HEK293 (cell line): Measurements from ENCODE around the gene ABHD17C.

Experiments used
- BCL11B ChIP-seq: fragments of 450-650 bp; formaldehyde crosslinking; IDR thresholded peaks from 2 replicates; pipeline ENCODE4 v1.5.1; 2016; ENCODE audit warnings: low read depth, missing biosample characterization, missing genetic modification characterization
- FEZF1 ChIP-seq: fragments of 450-650 bp; formaldehyde crosslinking; IDR thresholded peaks from 2 replicates; pipeline ENCODE4 v1.5.1; 2016; ENCODE audit warnings: missing biosample characterization, missing genetic modification characterization
- INSM2 ChIP-seq: fragments of 450-650 bp; formaldehyde crosslinking; IDR thresholded peaks from 2 replicates; pipeline ENCODE4 v1.5.1; 2016; ENCODE audit warnings: missing biosample characterization, missing genetic modification characterization
- KLF8 ChIP-seq: fragments of 450-650 bp; formaldehyde crosslinking; IDR thresholded peaks from 2 replicates; pipeline ENCODE4 v1.5.1; 2016; ENCODE audit warnings: missing biosample characterization, missing genetic modification characterization
- OVOL3 ChIP-seq: fragments of 450-650 bp; formaldehyde crosslinking; IDR thresholded peaks from 2 replicates; pipeline ENCODE4 v1.5.1; 2016; ENCODE audit warnings: missing biosample characterization, missing genetic modification characterization
- PATZ1 ChIP-seq: fragments of 450-650 bp; formaldehyde crosslinking; IDR thresholded peaks from 2 replicates; pipeline ENCODE4 v1.5.1; 2016; ENCODE audit warnings: missing biosample characterization, missing genetic modification characterization
- PRDM10 ChIP-seq: fragments of 450-650 bp; formaldehyde crosslinking; IDR thresholded peaks from 2 replicates; pipeline ENCODE4 v1.5.1; 2016; ENCODE audit warnings: missing biosample characterization, missing genetic modification characterization
- PRDM4 ChIP-seq: fragments of 450-650 bp; formaldehyde crosslinking; IDR thresholded peaks from 2 replicates; pipeline ENCODE4 v1.5.1; 2017; ENCODE audit warnings: missing biosample characterization, missing genetic modification characterization
- SCRT1 ChIP-seq: fragments of 450-650 bp; formaldehyde crosslinking; IDR thresholded peaks from 2 replicates; pipeline ENCODE4 v1.5.1; 2016; ENCODE audit warnings: missing biosample characterization, missing genetic modification characterization, borderline replicate concordance
- TRIM28 ChIP-seq: IDR thresholded peaks from 2 replicates; pipeline ENCODE4 v1.6.1; 2011; ENCODE audit warnings: low read length, control low read depth, borderline replicate concordance
- WT1 ChIP-seq: fragments of 450-650 bp; formaldehyde crosslinking; IDR thresholded peaks from 2 replicates; pipeline ENCODE4 v1.5.1; 2016; ENCODE audit warnings: missing biosample characterization, missing genetic modification characterization
- ZBTB11 ChIP-seq: fragments of 450-650 bp; formaldehyde crosslinking; conservative IDR thresholded peaks from 2 replicates; pipeline ENCODE4 v1.5.1; 2016; ENCODE audit warnings: low read depth, missing biosample characterization, missing genetic modification characterization
- ZBTB8A ChIP-seq: fragments of 450-650 bp; formaldehyde crosslinking; IDR thresholded peaks from 2 replicates; pipeline ENCODE4 v1.5.1; 2016; ENCODE audit warnings: missing biosample characterization, missing genetic modification characterization
- ZEB2 ChIP-seq: fragments of 450-650 bp; formaldehyde crosslinking; IDR thresholded peaks from 2 replicates; pipeline ENCODE4 v1.5.1; 2016; ENCODE audit warnings: missing biosample characterization, missing genetic modification characterization
- ZNF266 ChIP-seq: fragments of 450-650 bp; formaldehyde crosslinking; IDR thresholded peaks from 2 replicates; pipeline ENCODE4 v1.5.1; 2016; ENCODE audit warnings: missing biosample characterization, missing genetic modification characterization, low read depth
- ZNF366 ChIP-seq: fragments of 450-650 bp; formaldehyde crosslinking; conservative IDR thresholded peaks from 2 replicates; pipeline ENCODE4 v1.5.1; 2016; ENCODE audit warnings: missing biosample characterization, missing genetic modification characterization
- ZNF391 ChIP-seq: fragments of 450-650 bp; formaldehyde crosslinking; IDR thresholded peaks from 2 replicates; pipeline ENCODE4 v1.5.1; 2016; ENCODE audit warnings: low read depth, missing biosample characterization, missing genetic modification characterization, borderline replicate concordance
- ZNF394 ChIP-seq: fragments of 450-650 bp; formaldehyde crosslinking; IDR thresholded peaks from 2 replicates; pipeline ENCODE4 v1.5.1; 2016; ENCODE audit warnings: missing biosample characterization, missing genetic modification characterization, mild to moderate bottlenecking, moderate library complexity, borderline replicate concordance
- ZNF449 ChIP-seq: fragments of 450-650 bp; formaldehyde crosslinking; IDR thresholded peaks from 2 replicates; pipeline ENCODE4 v1.5.1; 2017; ENCODE audit warnings: missing biosample characterization, mild to moderate bottlenecking, missing genetic modification characterization, moderate library complexity
- ZNF501 ChIP-seq: fragments of 450-650 bp; formaldehyde crosslinking; IDR thresholded peaks from 2 replicates; pipeline ENCODE4 v1.5.1; 2016; ENCODE audit warnings: missing biosample characterization, missing genetic modification characterization
- ZNF521 ChIP-seq: fragments of 450-650 bp; formaldehyde crosslinking; IDR thresholded peaks from 2 replicates; pipeline ENCODE4 v1.5.1; 2017; ENCODE audit warnings: missing biosample characterization, mild to moderate bottlenecking, missing genetic modification characterization
- ZNF548 ChIP-seq: fragments of 450-650 bp; formaldehyde crosslinking; IDR thresholded peaks from 2 replicates; pipeline ENCODE4 v1.5.1; 2016; ENCODE audit warnings: missing biosample characterization, missing genetic modification characterization
- ZNF600 ChIP-seq: fragments of 450-650 bp; formaldehyde crosslinking; IDR thresholded peaks from 2 replicates; pipeline ENCODE4 v1.5.1; 2016; ENCODE audit warnings: missing biosample characterization, missing genetic modification characterization
- ZNF610 ChIP-seq: fragments of 450-650 bp; formaldehyde crosslinking; IDR thresholded peaks from 2 replicates; pipeline ENCODE4 v1.5.1; 2016; ENCODE audit warnings: missing biosample characterization, missing genetic modification characterization, borderline replicate concordance
- ZNF629 ChIP-seq: fragments of 450-650 bp; formaldehyde crosslinking; IDR thresholded peaks from 2 replicates; pipeline ENCODE4 v1.5.1; 2017; ENCODE audit warnings: missing biosample characterization, missing genetic modification characterization

The ABHD17C gene

GRCh38 chr15:80773122-80773551, 78.0 kb downstream of the ABHD17C start (continued):
- TF ChIP-seq ZNF610 (tag by site-specific recombination) (0 out of 2 replicates have a peak, but pooled peaks have one; percentile 49), SCRT1 (tag by site-specific recombination) (peak; percentile 90), ZBTB11 (tag by site-specific recombination) (no peak), ZNF501 (peak; percentile 57; the same call in 1 of the 2 replicates), ZNF449 (0 out of 2 replicates have a peak, but pooled peaks have one; percentile 36), ZBTB8A (peak; percentile 62), ZEB2 (tag by site-specific recombination) (peak; percentile 94), ZNF600 (tag by site-specific recombination) (peak; percentile 94), WT1 (peak; percentile 96), INSM2 (tag by site-specific recombination) (peak; percentile 99), KLF8 (peak; percentile 66), PRDM4 (peak; percentile 81; the same call in 1 of the 2 replicates), ZNF394 (tag by site-specific recombination) (peak; percentile 70; the same call in 1 of the 2 replicates), ZNF629 (peak; percentile 97), FEZF1 (tag by site-specific recombination) (peak; percentile 96), ZNF266 (tag by site-specific recombination) (no peak), BCL11B (tag by site-specific recombination) (peak; percentile 87), ZNF548 (tag by site-specific recombination) (no peak), OVOL3 (peak; percentile 81; the same call in 1 of the 2 replicates), ZNF521 (no peak), ZNF366 (tag by site-specific recombination) (peak; percentile 91), PRDM10 (tag by site-specific recombination) (no peak), TRIM28 (0 out of 2 replicates have a peak, but pooled peaks have one; percentile 19), ZNF391 (tag by site-specific recombination) (peak; percentile 92), PATZ1 (tag by site-specific recombination) (peak; percentile 32; the same call in 1 of the 2 replicates)
